Tibial artery (tissue), 4 donors: Measurements from ENCODE around the gene PDSS2.

Experiments used
- DNase-seq, 2 donors: peaks; one replicate each; pipeline ENCODE4 v3.0.0-alpha.2; 2019
- H3K27ac ChIP-seq, 2 donors: fragments of 200-600 bp; sonication (generic) in 1 of 2; 1 replicate in 1 of 2; 2 replicates in 1 of 2; pipeline ENCODE4 v1.5.1; 2018 to 2019; ENCODE audit warnings: mild to moderate bottlenecking in 1 of 2
- H3K27me3 ChIP-seq, 2 donors: fragments of 200-600 bp; sonication (generic) in 1 of 2; one replicate each; pipeline versions ENCODE4 v1.5.1 to v1.6.0; 2016 to 2019
- H3K36me3 ChIP-seq, 3 donors: fragments of 200-600 bp; sonication (generic) in 2 of 3; one replicate each; pipeline ENCODE4 v1.5.1; 2016 to 2019; ENCODE audit warnings: mild to moderate bottlenecking in 2 of 3
- H3K4me1 ChIP-seq, 4 donors: fragments of 200-600 bp; sonication (generic) in 2 of 4; 1 replicate in 3 of 4; 2 replicates in 1 of 4; pipeline ENCODE4 v1.5.1; 2016 to 2019
- H3K4me3 ChIP-seq, 2 donors: fragments of 200-600 bp; sonication (generic) in 1 of 2; 1 replicate in 1 of 2; 2 replicates in 1 of 2; pipeline ENCODE4 v1.5.1; 2018 to 2019; ENCODE audit warnings: mild to moderate bottlenecking in 2 of 2
- H3K9me3 ChIP-seq, 3 donors: fragments of 200-600 bp; sonication (generic) in 1 of 3; one replicate each; pipeline ENCODE4 v1.5.1; 2016 to 2019
- CTCF ChIP-seq, 2 experiments: fragments of 200-600 bp in 1 of 2; fragments of 450-650 bp in 1 of 2; IDR thresholded peaks; one replicate each; pipeline ENCODE4 v1.5.1; 2017 to 2019; ENCODE audit warnings: antibody characterized with exemption in 2 of 2, mild to moderate bottlenecking in 1 of 2, moderate library complexity in 1 of 2
- intact Hi-C: fragments of 100-400 bp; cut with DNase I; formaldehyde crosslinking; loops from one replicate; pipeline ENCODE4 v1.15.0; 2023; ENCODE audit warnings: low total_unique reads

PDSS2 gene

GRCh38 chr6:107357842-107358241, 101.5 kb downstream of the PDSS2 start:
- H3K36me3 ChIP-seq: peaks cover under 1 to 10% (median 5%) of the 10 kb centered on the region in 3 donors
- no peaks in the 10 kb centered on the region for H3K9me3 ChIP-seq
- no peak overlapping the region for H3K4me3 ChIP-seq
- no peak for DNase-seq
- peaks cover 0 to 12% (median 8%) of the 10 kb centered on the region in 4 donors for H3K4me1 ChIP-seq
- no peaks in the 10 kb centered on the region for H3K27me3 ChIP-seq
- intact Hi-C loops: no loop called here
- H3K27ac ChIP-seq: no peak overlapping the region
- TF ChIP-seq CTCF (IDR thresholded peaks at IDR 0.05): no peak

GRCh38 chr6:107357031-107357430, 102.3 kb downstream of the PDSS2 start:
- intact Hi-C loops: no loop called here
- no peaks in the 10 kb centered on the region for H3K27me3 ChIP-seq
- peaks cover 0 to 12% (median 8%) of the 10 kb centered on the region in 4 donors for H3K4me1 ChIP-seq
- H3K27ac ChIP-seq: no peak overlapping the region
- no peaks in the 10 kb centered on the region for H3K9me3 ChIP-seq
- TF ChIP-seq CTCF (IDR thresholded peaks at IDR 0.05): no peak
- DNase-seq: no peak
- H3K36me3 ChIP-seq: peaks cover 0 to 2% (median 1%) of the 10 kb centered on the region in 3 donors
- no peak overlapping the region for H3K4me3 ChIP-seq

GRCh38 chr6:107355659-107356058, 103.7 kb downstream of the PDSS2 start:
- intact Hi-C loops: no loop called here
- TF ChIP-seq CTCF (IDR thresholded peaks at IDR 0.05): no peak
- Histone ChIP-seq H3K4me3 (no peak overlapping the region), H3K27me3 (no peaks in the 10 kb centered on the region), H3K27ac (no peak overlapping the region), H3K36me3 (no peaks in the 10 kb centered on the region), H3K9me3 (no peaks in the 10 kb centered on the region), H3K4me1 (peaks cover 0 to 12% (median 8%) of the 10 kb centered on the region in 4 donors)
- DNase-seq: no peak

- no peak for DNase-seq
- Histone ChIP-seq H3K36me3 (no peaks in the 10 kb centered on the region), H3K9me3 (no peaks in the 10 kb centered on the region), H3K27me3 (no peaks in the 10 kb centered on the region), H3K27ac (no peak overlapping the region), H3K4me3 (no peak overlapping the region), H3K4me1 (peaks cover 0 to 12% (median 8%) of the 10 kb centered on the region in 4 donors)
- intact Hi-C loops: no loop called here
- TF ChIP-seq CTCF (IDR thresholded peaks at IDR 0.05): no peak
Measured at GRCh38 chr6:107354451-107354850, 104.9 kb downstream of the PDSS2 start.

- TF ChIP-seq CTCF (IDR thresholded peaks at IDR 0.05): no peak
- H3K27ac ChIP-seq: no peak overlapping the region
- DNase-seq: no peak
- no peak overlapping the region for H3K4me3 ChIP-seq
- peaks cover 0 to 12% (median 8%) of the 10 kb centered on the region in 4 donors for H3K4me1 ChIP-seq
- no peaks in the 10 kb centered on the region for H3K36me3 ChIP-seq
- H3K27me3 ChIP-seq: no peaks in the 10 kb centered on the region
- intact Hi-C loops: no loop called here
- no peaks in the 10 kb centered on the region for H3K9me3 ChIP-seq
Measured at GRCh38 chr6:107353773-107354382, 105.5 kb downstream of the PDSS2 start.

GRCh38 chr6:107348224-107348623, 111.1 kb downstream of the PDSS2 start:
- H3K36me3 ChIP-seq: no peaks in the 10 kb centered on the region
- no peak for TF ChIP-seq CTCF (IDR thresholded peaks at IDR 0.05)
- peaks cover 0 to 7% (median 0%) of the 10 kb centered on the region in 4 donors for H3K4me1 ChIP-seq
- intact Hi-C loops: no loop called here
- DNase-seq: no peak
- H3K27me3 ChIP-seq: no peaks in the 10 kb centered on the region
- no peaks in the 10 kb centered on the region for H3K9me3 ChIP-seq
- H3K4me3 ChIP-seq: no peak overlapping the region
- H3K27ac ChIP-seq: no peak overlapping the region
